Measurements from ENCODE around the gene SLC66A2. TPM values are rescaled to one million over a fixed set of nuclear protein-coding genes. Genes with fewer than 3 reads are reported as not detected.

SLC66A2 gene
- total RNA-seq, 1 donor from 2014 or later: 35.1 TPM

GRCh38 chr18:79936641-79937040, 14.8 kb downstream of the SLC66A2 start:
- no peak for TF ChIP-seq CTCF (IDR thresholded peaks at IDR 0.05)
- Mint-ChIP-seq H3K27ac (ENCODE audit: unreplicated experiment) (no peak overlapping the region), H3K27me3 (ENCODE audit: unreplicated experiment) (no peaks in the 10 kb centered on the region), H3K36me3 (ENCODE audit: unreplicated experiment) (peaks cover 61% of the 10 kb centered on the region), H3K4me3 (ENCODE audit: unreplicated experiment) (no peak overlapping the region), H3K4me1 (ENCODE audit: unreplicated experiment) (peaks cover 17% of the 10 kb centered on the region), H3K9me3 (ENCODE audit: unreplicated experiment) (peaks cover 23% of the 10 kb centered on the region)
- no peak for DNase-seq (ENCODE audit: extremely low spot score, unreplicated experiment)

- no peak overlapping the region for H3K4me3 Mint-ChIP-seq (ENCODE audit: unreplicated experiment)
- H3K27ac Mint-ChIP-seq (ENCODE audit: unreplicated experiment): no peak overlapping the region
- no peaks in the 10 kb centered on the region for H3K27me3 Mint-ChIP-seq (ENCODE audit: unreplicated experiment)
- TF ChIP-seq CTCF (IDR thresholded peaks at IDR 0.05): no peak
- peaks cover 67% of the 10 kb centered on the region for H3K36me3 Mint-ChIP-seq (ENCODE audit: unreplicated experiment)
- H3K4me1 Mint-ChIP-seq (ENCODE audit: unreplicated experiment): peaks cover 17% of the 10 kb centered on the region
- DNase-seq (ENCODE audit: extremely low spot score, unreplicated experiment): no peak
- H3K9me3 Mint-ChIP-seq (ENCODE audit: unreplicated experiment): peaks cover 28% of the 10 kb centered on the region
Measured at GRCh38 chr18:79935925-79936324, 15.5 kb downstream of the SLC66A2 start.

GRCh38 chr18:79935499-79935898, 16.0 kb downstream of the SLC66A2 start:
- H3K36me3 Mint-ChIP-seq (ENCODE audit: unreplicated experiment): peaks cover 69% of the 10 kb centered on the region

GRCh38 chr18:79935098-79935480, 16.4 kb downstream of the SLC66A2 start:
- TF ChIP-seq CTCF (IDR thresholded peaks at IDR 0.05): no peak
- DNase-seq (ENCODE audit: extremely low spot score, unreplicated experiment): no peak
- Mint-ChIP-seq H3K4me3 (ENCODE audit: unreplicated experiment) (no peak overlapping the region), H3K36me3 (ENCODE audit: unreplicated experiment) (peaks cover 73% of the 10 kb centered on the region), H3K4me1 (ENCODE audit: unreplicated experiment) (peaks cover 17% of the 10 kb centered on the region), H3K9me3 (ENCODE audit: unreplicated experiment) (peaks cover 34% of the 10 kb centered on the region), H3K27ac (ENCODE audit: unreplicated experiment) (no peak overlapping the region), H3K27me3 (ENCODE audit: unreplicated experiment) (no peaks in the 10 kb centered on the region)

More at GRCh38 chr18:79935499-79935898, 16.0 kb downstream of the SLC66A2 start:
- Mint-ChIP-seq H3K9me3 (ENCODE audit: unreplicated experiment) (peaks cover 30% of the 10 kb centered on the region), H3K4me3 (ENCODE audit: unreplicated experiment) (no peak overlapping the region), H3K27ac (ENCODE audit: unreplicated experiment) (no peak overlapping the region), H3K27me3 (ENCODE audit: unreplicated experiment) (no peaks in the 10 kb centered on the region), H3K4me1 (ENCODE audit: unreplicated experiment) (peaks cover 17% of the 10 kb centered on the region)
- no peak for DNase-seq (ENCODE audit: extremely low spot score, unreplicated experiment)
- no peak for TF ChIP-seq CTCF (IDR thresholded peaks at IDR 0.05)

- Mint-ChIP-seq H3K36me3 (ENCODE audit: unreplicated experiment) (peaks cover 73% of the 10 kb centered on the region), H3K4me3 (ENCODE audit: unreplicated experiment) (no peak overlapping the region), H3K4me1 (ENCODE audit: unreplicated experiment) (peaks cover 17% of the 10 kb centered on the region), H3K9me3 (ENCODE audit: unreplicated experiment) (peaks cover 36% of the 10 kb centered on the region), H3K27me3 (ENCODE audit: unreplicated experiment) (no peaks in the 10 kb centered on the region), H3K27ac (ENCODE audit: unreplicated experiment) (no peak overlapping the region)
- DNase-seq (ENCODE audit: extremely low spot score, unreplicated experiment): no peak
- TF ChIP-seq CTCF (IDR thresholded peaks at IDR 0.05): no peak
Measured at GRCh38 chr18:79934311-79935097, 16.9 kb downstream of the SLC66A2 start.
